T-helper 1 cell treated with Interleukin-12 subunit alpha and Interleukin-12 subunit beta and Interleukin-4 antibody, amounts not matched to agents 30 ng/mL and 1 ng/mL, for 36 hours (primary cell): ENCODE data around the gene PDE7B. TPM values are rescaled to one million over a fixed set of nuclear protein-coding genes. Genes with fewer than 3 reads are reported as not detected.

ENCODE experiments used
- intact Hi-C: fragments of 100-400 bp; cut with micrococcal nuclease; formaldehyde crosslinking; loops from one replicate; pipeline ENCODE4 v1.15.1; 2024
- total RNA-seq: library from RNA; stranded (reverse); gene quantifications from 2 replicates; pipeline ENCODE4 v1.2.3, GENCODE V29; 2022

Gene PDE7B
- total RNA-seq, 1 donor from 2014 or later = 7.1 TPM

- intact Hi-C loops = loop anchor here (10.0 kb wide), 1 partner anchor 769 kb away; no protein-coding TSS in a partner anchor
These were observed 32.0 kb downstream of the PDE7B start for GRCh38 chr6:135883536-135883935.

DNA sequence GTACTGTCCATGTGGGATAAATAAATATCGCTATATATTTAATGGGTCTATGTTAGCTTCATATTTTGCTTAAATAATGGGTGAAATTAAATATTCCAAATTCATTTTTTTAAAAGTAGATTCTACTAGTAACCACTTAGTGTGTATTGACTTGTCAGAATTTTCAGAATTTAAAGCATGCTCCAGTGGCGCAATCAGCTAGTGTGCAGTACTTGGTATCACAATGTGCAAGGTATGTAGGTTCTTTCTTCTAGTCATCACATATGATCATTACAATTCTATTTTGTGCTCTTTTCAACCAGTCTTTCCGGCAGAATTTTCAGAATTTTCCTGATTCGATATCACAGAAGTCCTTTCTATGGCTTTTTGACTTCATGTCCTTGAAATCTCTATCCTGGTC lies 32.6 kb downstream of the PDE7B start:
- intact Hi-C loops = loop anchor here (10.0 kb wide), 1 partner anchor 769 kb away; no protein-coding TSS in a partner anchor

- intact Hi-C loops = loop anchor here (10.0 kb wide), 1 partner anchor 772 kb away; no protein-coding TSS in a partner anchor
These were observed 35.6 kb downstream of the PDE7B start for GRCh38 chr6:135887069-135887468.

GRCh38 chr6:135888818-135889217 lies 37.3 kb downstream of the PDE7B start:
- intact Hi-C loops = loop anchor here (10.0 kb wide), 1 partner anchor 774 kb away; no protein-coding TSS in a partner anchor

DNA sequence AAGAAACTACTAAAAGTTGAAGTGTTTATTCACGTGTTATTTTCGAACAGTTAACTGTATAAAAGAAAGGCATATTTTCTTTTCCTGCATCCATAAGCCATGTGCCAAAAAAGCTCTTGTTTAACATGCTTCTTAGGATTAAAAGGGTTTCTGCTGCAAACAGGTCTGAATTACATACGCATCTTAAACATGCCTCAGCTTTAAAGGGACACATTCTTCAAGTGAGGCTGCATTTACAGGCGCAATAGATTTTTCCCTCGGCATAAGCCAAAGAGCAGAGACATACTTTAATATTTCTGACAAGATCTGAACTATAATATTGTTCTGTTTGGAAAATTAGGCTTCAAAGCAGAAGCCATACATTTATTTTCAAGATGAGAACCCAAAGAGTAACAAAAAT lies 39.4 kb downstream of the PDE7B start:
- intact Hi-C loops = no loop called here

- intact Hi-C loops = no loop called here
These were observed 40.2 kb downstream of the PDE7B start for GRCh38 chr6:135891710-135892109.

DNA sequence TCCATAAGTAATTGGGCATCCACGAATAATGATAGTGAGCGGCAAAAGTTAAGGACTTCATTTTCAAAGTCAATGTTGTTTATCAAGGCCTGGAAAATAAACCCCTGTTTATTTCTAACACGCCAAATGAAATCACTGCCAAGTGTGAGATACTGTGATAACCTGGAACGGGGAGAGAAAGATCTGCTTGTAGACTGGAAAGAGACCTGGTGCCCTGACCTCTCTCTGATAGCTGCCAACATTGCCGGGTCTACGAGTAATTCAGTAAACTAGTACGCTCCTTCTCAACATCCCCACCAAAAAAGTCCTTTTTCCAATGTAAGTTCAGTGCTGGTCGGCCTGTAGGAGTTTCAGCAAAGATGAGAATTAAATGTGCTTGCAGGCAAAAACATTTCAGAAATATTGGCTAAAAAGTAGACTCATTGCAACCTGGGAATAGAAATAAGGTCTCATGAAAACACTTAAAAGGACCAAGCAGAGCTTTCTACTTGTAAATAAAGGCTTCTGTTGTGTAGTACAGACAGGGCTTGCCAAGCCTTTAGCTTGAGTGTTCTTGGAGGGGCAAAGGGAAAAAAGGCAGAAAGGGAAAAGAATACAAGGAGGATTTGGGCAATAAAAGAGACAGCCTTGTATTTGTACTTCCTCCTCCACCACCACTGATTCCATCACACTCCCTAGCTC lies 43.9 kb downstream of the PDE7B start:
- intact Hi-C loops = no loop called here

- intact Hi-C loops = no loop called here
These were observed 45.6 kb downstream of the PDE7B start for GRCh38 chr6:135897087-135897486.

DNA sequence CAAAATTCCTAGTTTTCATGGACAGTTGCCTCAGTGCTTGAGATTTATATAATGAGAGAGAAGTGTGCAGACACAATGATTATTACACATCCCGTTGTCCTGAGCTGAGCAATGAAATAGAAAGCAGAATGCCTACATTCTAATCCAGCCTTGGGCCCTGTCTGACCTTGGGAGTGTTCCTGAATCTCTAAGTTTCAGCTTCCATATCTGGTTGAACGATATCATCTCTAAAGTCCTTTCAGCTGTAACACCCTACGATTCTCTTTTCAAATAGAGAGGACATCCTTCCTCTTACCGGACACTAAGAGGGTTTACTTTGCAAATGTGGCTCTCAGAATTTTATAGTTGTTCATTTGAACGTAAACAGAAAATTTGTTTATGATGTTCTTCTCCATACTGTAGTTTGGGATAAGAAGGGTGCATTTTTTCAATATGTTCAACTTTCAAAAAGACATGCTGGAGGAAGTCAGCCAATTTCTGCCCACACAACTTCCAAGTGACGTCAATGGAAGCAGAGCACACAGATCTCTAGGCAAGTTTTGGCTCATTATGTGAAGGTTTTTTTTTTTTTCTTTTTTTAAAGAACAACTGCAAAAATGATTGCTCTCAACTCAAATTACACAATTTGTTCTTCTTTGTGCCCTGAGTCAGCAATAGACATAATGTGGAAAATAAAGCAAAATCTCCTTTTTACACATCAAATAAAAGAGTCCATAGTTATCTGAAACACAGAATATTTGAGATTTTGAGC lies 50.4 kb downstream of the PDE7B start:
- intact Hi-C loops = no loop called here

DNA sequence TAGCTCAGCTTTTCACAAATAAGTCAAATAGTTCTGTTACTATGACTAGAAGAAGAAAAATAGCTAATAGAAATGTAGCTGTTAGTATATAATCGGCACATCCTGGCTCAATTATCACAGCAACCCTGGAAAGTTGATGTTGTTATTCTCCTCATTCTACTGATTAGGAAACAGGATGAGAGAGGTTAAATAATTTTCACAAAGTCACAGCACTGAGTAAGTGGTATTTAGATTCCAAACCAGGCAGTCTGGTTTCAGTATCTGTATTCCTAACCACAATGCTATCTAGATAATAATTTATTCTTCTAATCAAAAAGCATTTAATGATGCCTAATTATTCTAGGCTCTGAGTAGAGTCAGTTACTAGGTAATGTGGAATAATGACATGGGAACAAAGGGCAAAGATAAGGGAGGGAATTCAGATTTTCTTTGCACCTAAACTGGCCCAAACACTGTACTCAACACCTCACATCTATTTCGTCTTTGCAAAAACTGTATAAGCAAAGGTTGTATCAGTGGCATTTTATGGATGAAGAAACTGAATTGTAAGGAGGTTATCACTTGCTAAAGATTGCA lies 51.3 kb downstream of the PDE7B start:
- intact Hi-C loops = no loop called here

DNA sequence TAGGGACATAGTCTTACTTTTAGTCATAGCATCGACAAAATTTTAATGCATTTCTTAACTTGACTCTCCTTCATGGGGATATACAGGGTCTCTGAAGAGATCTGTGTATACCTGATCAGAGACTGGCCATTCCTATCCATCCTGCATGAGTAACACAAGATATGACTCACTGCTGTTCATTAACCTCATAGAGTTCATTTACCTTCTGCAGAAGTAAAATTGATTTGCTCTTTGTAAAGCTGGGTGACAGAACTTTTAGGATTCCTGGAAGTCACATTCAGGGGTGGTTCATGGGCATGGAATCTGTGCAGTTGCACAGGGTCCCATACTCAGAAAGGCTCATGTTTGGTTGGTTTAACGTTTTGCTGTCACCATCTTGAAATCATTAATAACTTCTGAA lies 53.2 kb downstream of the PDE7B start:
- intact Hi-C loops = no loop called here

DNA sequence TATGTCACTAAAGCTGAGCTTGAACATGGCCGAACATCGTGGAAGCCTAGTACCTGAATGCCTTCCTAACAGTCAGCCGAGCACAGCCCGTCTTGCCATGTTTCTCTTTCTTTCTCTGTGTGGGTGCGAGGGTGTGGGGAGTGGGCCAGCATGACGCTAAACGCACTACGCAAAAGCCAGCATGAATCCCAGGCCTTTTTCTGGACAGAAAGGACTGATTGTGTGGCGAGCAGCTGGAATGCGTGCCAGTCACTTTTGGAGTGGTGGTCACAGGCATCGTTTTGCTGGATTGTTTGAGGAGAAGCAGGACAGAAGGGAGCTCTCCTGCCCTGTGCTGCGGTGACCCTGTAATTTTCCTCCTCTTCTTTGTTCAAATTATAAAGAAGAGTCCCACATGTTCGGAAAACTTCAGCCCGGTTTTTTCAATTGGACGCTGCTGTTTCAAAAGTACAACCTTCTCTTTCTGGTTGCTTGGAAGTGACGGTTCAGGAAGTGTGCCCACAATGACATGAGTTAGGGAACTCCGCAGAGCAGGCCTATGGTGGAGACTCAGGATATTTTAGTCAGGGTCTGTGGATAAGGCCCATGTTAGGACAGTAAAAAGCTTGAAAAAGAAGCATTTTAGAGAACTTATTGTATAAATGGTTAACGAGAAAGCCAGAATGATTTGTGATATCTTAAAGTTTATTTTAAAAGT lies 54.3 kb downstream of the PDE7B start:
- intact Hi-C loops = no loop called here

GRCh38 chr6:135906542-135906941 lies 55.0 kb downstream of the PDE7B start:
- intact Hi-C loops = no loop called here

DNA sequence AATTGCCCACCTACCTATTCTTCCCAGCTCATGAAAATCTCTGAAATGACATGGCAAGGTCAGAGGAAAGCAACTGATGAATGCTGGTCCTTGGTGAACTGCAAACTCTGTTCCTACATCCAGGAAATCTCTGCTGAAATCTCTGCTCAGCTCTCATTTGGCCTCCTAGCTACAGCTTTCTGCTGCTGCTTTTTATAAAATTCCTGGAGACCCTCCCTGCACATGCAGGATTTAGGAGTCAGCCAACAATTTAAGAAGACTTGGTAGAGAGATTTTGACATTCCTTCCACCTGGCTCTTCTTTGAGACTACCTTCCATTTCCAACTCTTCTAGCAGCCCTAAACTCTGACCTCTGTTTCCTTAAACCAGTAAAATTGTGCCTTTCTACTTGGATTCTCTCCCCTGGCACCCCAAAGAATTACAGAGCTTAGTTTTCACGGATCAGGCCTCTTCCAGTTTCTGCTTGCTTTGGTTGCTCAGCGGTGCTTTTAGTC lies 55.5 kb downstream of the PDE7B start:
- intact Hi-C loops = no loop called here

DNA sequence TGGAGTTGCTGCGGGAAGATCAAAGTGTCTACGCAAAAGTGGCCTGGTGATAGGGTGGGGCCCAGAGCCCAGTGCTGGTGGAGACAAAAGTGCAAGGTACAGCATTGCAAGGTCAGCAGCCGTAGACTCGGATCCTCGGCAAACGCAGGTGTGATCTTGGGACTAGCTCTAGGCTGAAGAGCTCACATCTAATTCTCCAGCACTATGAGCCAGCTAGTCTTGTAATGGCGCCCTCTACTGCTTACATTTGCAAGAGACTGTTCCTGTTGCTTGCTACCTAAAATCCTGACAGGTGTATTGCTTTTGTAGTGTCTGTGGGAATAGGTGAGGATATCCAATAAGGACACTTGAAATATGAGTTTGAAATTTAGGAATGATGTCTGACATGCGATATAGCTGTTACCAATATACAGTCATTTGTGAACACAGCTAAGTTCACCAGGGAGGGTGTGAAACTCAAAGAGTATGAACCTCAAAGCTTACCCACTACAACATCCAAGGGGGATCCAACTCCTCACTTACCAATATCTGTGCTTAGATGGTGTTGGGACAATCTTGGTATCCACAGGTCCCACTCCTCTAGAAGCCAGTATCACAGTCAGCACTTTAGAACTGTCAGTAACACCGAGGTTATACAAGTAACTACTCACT lies 58.4 kb downstream of the PDE7B start:
- intact Hi-C loops = loop anchor here (1.0 to 10.0 kb wide), 8 partner anchors 30 to 459 kb away; partner anchors contain the start of gene PDE7B

DNA sequence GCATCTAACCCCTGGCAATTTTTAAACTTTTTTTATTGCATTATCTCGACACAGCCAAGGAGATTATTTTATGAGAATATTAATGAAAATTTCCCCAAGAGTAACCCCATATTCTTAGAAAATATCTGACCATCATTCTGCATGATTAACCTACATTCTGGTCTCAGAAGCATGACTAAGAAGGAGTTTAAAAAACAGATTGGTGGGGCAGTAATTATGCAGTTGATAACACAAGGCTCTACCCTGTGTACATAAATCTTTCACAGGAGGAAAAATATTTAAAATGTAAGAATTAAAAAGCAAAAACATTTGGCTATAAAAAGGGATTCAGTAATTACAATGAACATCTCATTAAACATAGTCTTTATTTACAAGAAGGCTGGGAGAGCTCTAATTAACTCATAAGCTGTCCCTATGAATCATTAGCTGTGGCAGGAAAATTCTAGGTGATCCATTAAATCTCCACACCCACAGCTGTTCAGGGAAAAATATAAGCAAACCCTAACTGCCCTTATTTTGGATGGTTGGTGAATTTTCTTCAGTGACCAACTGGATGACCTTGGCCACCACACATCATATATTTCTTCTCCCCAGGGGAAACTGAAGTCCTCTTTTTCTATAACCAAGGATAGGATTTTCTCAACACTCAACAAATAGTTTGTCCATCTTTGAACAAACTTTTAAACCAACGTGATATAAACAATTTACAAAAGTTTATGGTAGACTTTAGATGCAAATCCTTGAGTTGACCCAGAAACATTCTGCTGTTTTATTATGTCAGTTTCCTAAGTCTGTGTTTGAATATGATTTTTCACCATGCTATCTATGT lies 59.5 kb downstream of the PDE7B start:
- intact Hi-C loops = loop anchor here (10.0 kb wide), 1 partner anchor 404 kb away; no protein-coding TSS in a partner anchor

DNA sequence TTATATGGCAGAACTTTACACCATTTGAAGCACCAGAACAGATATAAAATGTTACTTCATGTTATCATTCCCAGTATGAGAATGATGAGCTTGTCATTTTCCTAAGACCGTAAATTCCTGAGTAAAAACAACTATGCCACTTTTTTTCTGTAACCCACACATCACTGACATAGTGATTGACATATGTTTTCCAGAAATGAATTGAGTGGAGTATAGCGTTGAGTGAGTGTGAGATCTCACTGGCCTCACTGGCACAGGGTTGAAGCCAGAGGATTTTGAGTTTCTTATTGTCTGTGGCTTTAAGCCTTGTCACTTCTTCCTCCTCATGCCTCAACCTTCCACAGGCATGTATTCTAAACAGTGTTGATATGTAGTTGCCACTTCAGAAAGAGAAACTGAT lies 62.3 kb downstream of the PDE7B start:
- intact Hi-C loops = loop anchor here (10.0 kb wide), 1 partner anchor 401 kb away; no protein-coding TSS in a partner anchor

DNA sequence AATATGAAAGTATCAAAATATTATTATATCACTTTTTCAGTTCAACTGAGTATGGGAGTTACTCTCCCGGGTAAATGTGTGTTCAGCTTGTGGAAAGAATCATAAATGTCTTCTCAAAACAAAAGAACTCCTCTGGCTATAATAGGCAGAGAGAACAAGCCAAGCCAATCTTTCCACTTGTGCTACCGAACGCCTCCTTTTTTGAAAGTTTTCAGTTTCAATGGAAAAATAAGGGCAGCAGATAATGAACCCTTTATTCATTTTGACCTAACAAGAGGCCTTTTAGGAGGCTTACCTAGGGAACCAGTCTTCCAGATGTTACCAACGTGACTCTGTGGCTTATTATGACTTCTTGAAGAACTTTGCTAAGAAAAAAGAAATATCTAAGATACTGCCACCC lies 67.5 kb downstream of the PDE7B start:
- intact Hi-C loops = loop anchor here (10.0 kb wide), 1 partner anchor 396 kb away; no protein-coding TSS in a partner anchor

DNA sequence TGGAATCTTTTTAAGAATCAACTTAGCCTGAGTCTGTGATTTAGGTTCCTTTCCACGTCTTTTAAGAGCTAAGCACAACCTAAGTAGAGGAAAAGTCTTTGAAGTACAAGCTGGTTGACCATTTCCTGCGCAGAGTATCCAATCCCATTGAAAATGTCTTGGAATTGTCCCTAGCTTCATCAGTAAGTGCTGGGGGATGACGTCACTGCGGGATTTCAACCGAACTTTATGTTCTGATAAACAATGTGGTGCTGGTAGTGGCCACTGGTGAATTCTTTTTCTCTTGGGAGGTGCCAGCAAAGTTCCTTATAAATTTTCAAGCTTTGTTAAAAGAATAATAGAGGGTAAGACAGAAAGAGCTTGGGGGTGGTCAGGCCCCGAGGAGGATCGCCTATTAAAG lies 69.2 kb downstream of the PDE7B start:
- intact Hi-C loops = no loop called here

GRCh38 chr6:135921188-135921587 lies 69.7 kb downstream of the PDE7B start:
- intact Hi-C loops = no loop called here
